NCI-H526 treated with DMSO at 0.1 percent for 48 hours (cell line): Measurements from ENCODE around the gene LAMA2.

Experiments used
- DNase-seq: peaks from one replicate; lab custom pipeline; 2025; lab: John Stamatoyannopoulos, UW

The LAMA2 gene

GRCh38 chr6:129493354-129493902 lies 610.5 kb downstream of the LAMA2 start:
- no peak for DNase-seq

DNA sequence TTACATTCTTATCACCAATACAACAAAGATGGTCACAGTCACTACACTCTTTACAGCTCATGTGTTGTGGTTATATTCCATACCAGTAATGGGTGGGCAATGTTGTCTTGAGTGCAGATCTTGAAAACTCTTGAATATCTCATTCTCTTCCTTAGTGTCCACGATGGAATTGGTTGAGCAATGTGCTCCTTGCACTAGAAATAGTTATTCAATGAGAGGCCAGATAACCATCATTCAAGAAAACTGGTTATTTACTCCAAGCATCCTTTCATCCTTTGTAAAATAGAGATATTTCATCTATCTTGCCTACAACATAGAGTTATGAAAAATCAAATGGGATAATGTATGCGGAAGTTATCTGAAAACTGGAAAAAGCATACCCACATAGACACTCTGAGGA lies 611.2 kb downstream of the LAMA2 start:
- no peak for DNase-seq

GRCh38 chr6:129494586-129494985 lies 611.6 kb downstream of the LAMA2 start:
- DNase-seq, result no peak

DNA sequence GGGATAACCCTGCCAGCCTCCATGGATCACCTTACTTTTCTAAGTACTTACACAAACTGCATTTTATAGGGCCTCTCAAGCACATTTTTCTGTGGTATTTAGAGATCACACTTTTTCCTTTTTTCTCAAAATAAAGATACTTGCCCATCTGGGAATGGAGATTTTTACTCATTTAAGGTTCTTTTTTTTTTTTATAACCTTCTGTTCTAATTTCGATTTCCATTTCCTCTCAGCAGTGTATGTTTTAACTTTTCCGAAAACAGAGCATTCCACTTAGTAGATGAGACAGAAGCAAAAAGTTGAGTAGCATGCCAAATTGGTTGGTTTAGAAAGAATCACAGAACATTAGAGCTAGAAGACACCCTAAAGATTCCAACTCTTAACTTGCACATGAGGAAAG lies 612.7 kb downstream of the LAMA2 start:
- DNase-seq, result no peak

- DNase-seq, result no peak
Observed at GRCh38 chr6:129497481-129498441, 614.8 kb downstream of the LAMA2 start.

- DNase-seq, result no peak
Observed at GRCh38 chr6:129498541-129498940, 615.6 kb downstream of the LAMA2 start.

DNA sequence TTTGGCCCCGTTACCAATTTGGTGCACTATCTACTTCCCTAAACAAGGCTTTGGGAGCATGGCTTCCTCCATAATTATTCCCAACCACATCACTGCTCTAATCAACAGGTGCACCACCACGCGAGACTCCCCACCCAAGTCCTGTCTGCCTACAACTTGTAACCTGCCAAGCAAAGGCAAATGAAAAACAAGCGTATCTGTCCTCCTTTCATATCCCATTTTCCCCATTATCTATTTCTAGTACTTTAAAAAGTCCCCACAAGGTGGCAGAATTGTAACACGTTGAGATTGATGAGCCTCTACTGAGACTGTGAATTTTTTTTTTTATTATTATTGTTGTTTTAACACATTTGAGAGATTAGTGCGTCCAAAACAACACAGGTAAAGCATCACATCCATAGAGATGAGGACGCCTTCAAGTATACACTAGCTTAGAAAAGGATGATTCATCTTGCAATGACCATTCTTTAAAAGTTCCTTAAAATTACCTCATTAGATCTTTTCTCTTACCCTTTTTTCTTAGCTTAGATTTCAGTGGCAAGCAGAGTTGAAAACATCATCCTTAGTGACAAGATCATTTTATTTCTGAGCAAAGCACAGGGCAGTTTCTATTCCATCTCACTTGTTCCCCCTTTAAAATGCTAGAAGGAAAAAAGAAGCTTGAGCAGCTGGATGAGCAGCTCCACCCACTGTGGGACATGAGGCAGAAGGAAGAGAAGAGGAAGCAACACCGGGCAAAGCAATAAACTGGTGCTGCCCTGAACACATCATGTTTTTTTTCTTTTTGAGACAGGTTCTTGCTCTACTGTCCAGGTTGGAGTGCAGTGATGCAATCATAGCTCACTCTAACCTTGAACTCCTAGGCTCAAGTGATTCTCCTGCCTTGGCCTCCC lies 616.3 kb downstream of the LAMA2 start:
- peak; percentile 19 for DNase-seq

DNA sequence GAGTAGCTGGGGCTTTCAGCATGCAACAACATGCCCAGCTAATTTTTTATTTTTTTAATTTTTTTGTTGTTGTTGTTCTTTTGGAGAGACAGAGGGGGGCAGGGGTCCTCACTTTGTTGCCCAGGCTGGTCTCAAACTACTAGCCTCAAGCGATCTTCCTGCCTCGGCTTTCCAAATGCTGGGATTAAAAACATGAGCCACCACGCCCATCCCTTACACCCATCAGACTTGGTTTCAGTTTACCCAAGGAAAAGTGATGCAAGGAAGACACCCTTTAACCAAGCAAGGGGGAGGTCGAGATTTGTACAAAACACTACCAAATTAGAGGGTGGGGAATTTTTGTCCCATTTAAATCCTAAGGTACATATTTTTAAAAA lies 616.9 kb downstream of the LAMA2 start:
- DNase-seq, result no peak

DNA sequence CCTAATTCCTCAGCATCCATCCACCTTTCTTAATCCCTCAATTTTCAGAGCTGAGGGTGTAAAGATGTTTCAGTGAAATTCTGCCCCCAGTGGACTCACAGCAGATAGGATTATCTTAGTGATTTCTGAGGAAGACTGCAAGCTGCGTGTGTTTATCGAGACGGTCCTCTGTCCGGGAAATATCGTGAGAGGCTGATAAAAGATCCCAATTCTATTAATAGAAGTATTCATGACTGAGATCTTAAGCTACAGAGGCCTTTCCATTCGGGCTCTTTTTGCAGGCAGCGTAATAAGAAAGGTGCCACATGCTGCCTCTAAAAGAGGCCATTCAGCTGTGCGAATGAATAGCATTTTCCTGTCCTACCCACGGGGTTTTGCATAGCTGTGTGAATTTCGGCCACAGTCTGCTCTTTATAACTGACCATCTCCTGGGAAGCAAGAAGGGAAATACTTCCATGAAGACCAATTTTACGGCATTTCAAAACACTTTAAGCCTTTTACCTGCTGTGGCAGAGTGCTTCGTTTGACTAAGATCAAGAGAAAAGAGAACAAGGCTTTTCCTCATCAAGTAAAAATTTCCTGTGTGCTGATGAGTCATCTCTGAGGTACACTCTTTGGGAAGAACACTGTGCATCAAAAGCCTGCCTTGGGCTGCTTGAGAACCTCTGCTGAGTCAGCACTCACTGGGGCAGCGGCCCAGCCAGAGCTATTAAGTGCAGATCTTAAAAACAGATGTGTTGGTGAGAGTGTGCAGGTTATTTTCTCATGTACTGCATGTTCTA lies 618.2 kb downstream of the LAMA2 start:
- DNase-seq, result no peak

- DNase-seq, result no peak
Observed at GRCh38 chr6:129501740-129502660, 619.1 kb downstream of the LAMA2 start.

DNA sequence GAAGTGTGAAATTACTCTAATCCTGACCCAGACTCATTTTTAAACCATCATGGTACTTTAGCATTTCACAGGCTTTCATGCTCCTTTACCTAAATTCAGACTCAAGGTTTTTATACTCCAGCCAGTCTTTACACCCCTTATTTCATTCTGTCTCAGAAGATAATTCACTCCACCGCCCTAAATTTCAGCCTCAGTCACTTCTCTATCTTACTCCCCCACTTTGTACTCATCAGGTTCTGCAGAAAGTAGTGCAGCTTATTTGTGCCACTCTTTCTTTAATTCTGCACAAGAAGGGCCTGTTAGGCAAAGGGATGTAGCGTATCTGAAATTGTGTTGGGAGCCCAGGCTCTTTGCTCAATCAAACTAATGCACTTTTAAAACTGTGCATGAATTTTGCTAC lies 621.5 kb downstream of the LAMA2 start:
- DNase-seq, result no peak

DNA sequence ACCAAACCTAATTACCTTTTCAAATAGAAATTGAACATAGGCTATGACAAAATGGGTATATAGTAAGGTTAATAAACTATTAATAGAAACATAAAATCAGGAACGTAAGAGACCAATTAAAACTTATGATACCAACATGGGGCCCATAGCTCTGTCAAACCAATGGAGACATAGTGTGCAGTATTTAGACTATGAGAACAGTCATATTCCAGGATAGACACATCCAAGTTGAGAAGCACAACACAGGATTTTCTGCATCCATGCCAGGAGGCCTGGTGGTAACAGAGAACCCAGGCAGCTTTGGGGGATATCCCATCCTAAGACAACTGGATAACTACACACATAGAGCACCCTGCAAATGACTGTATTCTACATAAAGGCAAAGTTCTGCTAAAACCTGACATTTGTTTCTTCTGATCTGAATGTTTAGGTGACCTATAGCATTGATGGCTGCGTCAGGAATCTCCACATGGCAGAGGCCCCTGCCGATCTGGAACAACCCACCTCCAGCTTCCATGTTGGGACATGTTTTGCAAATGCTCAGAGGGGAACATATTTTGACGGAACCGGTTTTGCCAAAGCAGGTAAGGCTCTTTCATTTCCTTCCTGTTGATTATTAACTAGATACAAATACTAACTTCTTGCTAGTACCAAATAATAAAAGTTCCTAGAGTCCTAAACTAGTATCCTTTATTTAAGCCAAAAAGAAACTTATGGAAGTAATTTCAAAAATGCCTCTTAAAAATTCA lies 624.3 kb downstream of the LAMA2 start:
- DNase-seq, result no peak

DNA sequence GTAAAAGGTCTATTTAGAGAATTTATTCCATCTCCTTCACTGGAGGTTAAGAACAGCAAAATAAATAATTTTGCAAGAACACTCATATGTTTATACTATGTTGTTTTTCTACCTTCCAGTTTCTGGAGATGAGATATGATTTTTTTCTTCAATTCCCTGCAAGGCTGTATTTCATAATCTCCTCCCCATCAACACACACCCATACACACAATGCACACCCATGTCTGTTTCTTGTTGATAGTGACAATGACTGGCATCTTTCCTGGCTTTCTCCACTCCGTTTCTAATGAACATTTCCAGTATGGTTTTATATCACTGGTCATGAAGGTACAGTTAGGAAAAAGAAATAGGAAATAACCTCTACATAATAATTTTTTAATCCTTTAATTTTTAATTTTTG lies 624.9 kb downstream of the LAMA2 start:
- no peak for DNase-seq

DNA sequence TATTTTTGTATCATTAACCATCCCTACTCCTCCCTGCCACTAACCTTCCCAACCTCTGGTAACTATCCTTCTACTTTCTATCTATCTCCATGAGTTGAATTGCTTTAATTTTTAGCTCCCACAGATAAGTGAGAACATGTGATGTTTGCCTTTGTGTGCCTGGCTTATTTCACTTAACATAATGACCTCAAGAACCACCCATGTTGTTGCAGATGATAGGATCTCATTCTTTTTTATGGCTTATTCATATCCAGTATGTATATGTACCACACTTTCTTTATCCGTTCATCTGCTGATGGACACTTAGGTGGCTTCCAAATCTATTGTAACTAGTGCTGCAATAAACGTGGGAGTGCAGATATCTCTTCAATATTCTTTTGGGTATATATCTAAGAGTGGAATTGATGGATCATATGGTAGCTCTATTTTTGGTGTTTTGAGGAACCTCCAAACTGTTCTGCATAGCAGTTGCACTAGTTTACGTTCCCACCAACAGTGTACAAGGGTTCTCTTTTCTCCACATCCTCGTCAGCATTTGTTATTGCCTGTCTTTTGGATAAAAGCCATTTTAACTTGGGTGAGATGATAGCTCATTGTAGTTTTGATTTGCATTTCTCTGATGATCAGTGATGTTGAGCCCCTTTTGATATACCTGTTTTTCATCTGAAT lies 625.7 kb downstream of the LAMA2 start:
- DNase-seq, result no peak

DNA sequence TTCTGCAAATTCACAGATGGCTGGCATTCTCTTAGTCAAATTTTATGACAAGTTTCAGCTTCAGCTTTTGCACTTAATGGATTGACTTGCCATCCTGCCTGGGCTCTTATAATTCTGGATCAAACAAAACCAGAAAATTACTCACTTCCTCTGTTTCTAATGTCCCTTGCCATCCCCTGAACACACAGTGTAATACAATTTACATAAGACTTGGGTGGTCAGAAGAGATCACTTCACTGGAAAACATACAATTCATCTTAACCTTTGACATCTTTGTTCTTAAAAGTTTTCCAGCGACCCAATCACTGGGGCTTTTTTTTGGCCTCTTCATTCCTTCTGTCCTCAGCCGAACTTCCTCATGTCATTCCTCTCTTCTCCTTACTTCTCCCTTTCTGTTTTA lies 628.0 kb downstream of the LAMA2 start:
- DNase-seq, result no peak

- DNase-seq, result no peak
Observed at GRCh38 chr6:129513471-129513870, 630.5 kb downstream of the LAMA2 start.

- no peak for DNase-seq
Observed at GRCh38 chr6:129515004-129515403, 632.1 kb downstream of the LAMA2 start.

DNA sequence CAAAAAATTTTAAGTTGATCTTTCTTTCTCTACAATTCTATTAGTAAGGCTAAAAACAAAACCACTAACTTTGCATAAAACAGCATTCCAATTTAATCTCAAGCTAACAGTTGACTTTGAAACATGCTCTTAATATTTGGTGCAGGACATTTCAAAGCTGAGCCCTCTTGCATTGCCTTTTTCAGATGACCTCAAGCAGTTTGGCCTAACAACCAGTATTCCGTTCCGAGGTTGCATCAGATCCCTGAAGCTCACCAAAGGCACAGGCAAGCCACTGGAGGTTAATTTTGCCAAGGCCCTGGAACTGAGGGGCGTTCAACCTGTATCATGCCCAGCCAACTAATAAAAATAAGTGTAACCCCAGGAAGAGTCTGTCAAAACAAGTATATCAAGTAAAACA lies 633.1 kb downstream of the LAMA2 start:
- no peak for DNase-seq

DNA sequence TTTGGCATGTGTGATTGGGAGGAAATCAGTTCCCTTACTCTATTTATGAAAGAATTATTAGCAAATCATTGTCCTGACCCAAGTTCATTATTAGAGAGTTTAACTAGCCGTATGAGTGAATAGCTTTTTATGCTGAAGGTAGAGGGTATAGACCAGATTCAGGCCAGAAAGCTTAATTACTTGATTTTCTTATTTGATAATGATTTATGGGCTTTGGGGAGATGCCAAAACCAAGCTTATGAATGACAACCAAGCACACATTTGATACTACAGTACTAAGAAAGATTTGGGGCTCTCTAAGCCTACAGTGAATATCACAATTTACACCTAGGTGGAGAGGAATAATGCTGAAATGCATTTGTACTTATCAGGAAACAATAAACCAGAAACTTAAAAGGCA lies 633.8 kb downstream of the LAMA2 start:
- DNase-seq, result no peak
